Eye (tissue), 1 donor: Measurements from ENCODE around the gene GNAI2.
"Not testable (repeated sequence)": the region's sequence is repeated elsewhere in the genome, so short reads cannot be mapped to it uniquely, and the experiment has no call there.

Experiments used
- DNase-seq: peaks from one replicate; pipeline ENCODE4 v3.0.0-alpha.2; 2015

GNAI2 gene

GRCh38 chr3:50205413-50206276 lies 30.4 kb upstream of the GNAI2 start:
- DNase-seq: no peak

DNA sequence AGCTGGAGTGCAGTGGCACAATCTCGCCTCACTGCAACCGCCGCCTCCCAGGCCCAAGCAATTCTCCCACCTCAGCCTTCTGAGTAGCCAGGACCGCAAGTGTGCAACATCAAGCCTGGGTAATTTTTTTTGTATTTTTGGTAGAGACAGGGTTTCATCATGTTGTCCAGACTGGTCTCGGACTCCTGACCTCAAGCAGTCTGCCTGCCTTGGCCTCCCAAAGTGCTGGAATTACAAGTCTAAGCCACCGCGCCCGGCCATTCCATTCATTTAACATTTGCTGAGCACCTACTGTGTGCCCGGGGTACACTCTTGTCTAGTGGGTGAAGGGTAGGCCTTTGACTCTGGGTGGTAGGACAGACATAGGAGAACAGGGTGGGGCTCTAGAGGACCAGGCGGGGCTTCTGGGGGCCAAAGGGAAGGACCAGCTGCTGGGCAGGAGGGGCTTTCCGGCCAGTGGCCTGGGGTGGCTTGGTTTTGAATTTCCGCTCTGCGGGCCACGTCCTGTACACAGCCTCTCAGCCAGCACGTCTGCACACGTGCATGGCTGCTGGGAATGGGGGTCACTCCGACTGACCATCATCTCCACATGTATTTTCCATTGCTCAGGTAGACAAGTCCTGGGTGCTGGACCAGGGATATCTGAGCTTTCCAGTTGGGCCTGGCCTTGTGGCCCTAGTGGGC lies 28.5 kb upstream of the GNAI2 start:
- no peak for DNase-seq

DNA sequence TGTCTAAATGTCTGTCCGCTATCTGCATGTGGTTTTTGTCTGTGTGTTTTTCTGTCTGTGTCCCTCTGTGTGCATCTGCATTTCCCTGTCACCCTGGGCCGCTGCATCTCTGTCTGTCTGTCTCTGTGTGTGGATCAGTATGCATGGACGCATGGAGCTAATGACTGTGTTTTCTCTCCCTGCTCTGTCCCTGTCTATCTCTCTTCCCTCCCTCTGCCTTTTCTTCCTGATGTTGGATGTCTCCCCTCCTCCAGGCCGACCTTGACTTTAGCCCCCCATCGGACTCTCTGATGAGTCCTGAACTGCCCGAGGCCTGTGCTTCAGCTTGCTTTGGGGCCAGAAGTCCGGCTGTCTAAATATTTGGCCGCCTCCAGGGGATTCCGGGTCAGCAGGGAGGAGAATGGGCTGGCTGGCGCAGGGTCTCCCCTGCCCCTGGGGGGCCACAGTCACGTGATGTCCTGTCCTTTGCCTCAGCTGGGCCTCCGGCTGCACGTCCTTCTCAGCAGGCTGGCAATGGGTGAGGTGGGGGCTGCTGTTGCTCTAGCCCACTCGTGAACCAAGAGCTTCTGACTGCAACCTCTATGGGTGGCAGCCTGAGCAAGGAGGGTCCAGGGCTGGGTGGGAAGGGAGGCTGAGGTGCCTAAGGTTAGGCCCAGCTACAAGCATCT lies 27.2 kb upstream of the GNAI2 start:
- no peak for DNase-seq

DNA sequence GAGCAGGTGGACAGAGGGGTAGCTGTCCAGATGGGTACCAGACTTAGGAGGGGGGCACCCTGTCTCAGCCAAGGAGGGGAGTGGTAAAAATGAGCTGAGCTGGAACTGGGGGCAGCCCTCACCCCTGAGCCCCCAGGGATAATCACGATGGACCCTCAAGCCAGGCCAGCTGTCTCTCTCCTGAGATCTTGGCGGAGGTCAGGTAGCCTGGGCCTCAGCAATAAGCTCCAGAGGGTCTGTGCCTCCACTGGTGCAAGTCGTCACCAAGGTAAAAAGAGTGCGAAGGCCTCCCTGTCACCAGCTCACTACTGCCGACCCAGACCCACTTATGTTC lies 25.9 kb upstream of the GNAI2 start:
- no peak for DNase-seq

- DNase-seq: no peak
Observed at GRCh38 chr3:50210510-50211367, 25.3 kb upstream of the GNAI2 start.

GRCh38 chr3:50211368-50211717 lies 24.7 kb upstream of the GNAI2 start:
- not testable (repeated sequence) for DNase-seq

- no peak for DNase-seq
Observed at GRCh38 chr3:50211930-50212329, 24.1 kb upstream of the GNAI2 start.

DNA sequence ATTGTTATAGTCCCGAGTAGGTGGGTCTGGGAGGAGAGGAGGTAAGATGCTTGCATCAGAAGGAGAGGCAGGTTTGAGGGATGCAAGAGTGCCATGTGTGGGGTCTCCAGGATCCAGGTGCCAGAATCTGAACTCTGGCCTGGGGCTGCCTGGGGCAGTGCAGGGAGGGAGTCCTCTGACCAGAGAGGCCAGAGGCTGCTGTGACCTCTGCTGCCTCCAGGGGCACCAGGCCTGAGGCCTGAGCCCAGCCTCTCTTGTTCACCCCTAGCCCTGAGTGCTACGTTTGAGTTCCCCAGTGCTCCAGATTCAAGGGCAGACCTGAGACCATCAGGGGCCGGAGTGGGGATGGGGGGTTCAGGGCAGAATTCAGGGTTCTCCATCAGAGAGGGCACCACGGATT lies 23.5 kb upstream of the GNAI2 start:
- no peak for DNase-seq

GRCh38 chr3:50212971-50213370 lies 23.0 kb upstream of the GNAI2 start:
- DNase-seq: no peak

DNA sequence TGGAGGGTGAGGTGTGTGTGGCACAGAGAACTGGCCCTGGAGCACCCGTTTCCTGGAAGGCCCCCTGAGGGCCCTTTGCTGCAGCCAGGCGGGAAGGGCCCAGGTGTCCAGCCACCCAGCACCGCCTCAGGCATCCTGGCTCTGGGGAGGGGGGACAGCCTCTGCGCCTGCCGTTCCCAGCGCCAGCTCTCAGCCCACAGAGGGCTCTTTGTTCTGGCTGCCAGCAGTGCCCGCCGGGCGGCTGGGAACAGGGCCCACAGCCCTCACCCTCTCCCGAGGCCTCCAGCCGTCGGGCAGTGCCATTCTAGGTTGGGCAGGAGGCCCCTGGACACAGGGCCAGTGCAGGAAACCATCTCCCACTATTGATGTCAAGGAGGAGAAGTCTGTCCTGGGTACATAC lies 22.6 kb upstream of the GNAI2 start:
- no peak for DNase-seq

DNA sequence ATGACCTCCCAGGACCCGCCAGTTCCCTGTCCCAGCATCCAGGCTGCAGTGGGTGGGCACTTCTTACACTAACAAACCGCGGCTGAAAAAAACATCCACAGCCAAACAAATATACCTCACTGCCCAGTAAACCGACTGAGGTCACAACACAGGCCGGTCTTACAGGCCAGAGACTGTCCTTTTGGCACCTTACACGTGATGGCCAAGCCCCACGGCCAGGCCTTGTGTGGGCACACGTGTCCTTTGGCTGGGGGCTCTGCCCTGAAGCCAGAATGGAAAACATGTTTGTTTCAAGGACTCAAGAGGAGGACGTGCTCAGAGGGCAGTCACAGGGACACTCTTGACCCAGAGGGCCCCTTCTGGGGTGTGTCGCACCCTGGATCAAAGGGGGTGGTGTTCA lies 21.2 kb upstream of the GNAI2 start:
- DNase-seq: no peak

DNA sequence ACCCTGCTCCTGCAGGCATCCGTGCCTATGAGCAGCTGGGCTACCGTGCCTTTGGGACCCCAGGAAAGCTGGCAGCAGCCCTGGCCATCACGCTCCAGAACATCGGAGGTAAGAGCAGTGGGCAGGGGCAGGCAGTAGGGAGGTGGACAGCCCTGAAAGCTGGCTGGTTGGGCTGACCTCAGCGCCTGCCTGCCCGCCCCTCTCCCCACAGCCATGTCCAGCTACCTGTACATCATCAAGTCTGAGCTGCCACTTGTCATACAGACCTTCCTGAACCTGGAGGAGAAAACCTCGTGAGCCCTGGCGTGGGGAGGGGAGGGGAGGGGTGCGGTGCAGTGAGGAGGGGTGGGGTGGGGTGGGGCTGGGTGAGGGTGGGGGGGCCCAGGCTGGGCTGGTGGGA lies 20.5 kb upstream of the GNAI2 start:
- no peak for DNase-seq

- DNase-seq: no peak
Observed at GRCh38 chr3:50217681-50218080, 18.3 kb upstream of the GNAI2 start.

- no peak for DNase-seq
Observed at GRCh38 chr3:50218448-50218847, 17.6 kb upstream of the GNAI2 start.

DNA sequence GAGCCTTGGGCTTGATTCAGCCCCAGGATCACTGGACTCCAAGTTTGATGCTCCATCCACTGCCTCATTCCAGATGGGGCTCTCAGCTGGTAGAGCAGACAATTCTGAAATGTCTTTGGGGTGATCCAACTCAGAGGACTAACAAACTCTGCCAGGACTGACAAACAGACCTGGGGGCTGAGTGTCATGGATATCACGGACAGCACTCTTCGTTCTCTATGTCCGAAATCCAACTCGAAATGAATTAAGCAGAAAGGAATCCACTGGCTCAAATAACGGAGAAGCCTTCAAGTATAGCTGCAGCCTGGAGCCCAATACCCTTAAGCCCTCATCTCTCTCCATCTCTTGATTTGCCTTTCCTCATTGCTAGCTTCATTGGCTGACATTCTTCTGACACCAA lies 16.7 kb upstream of the GNAI2 start:
- no peak for DNase-seq

- no peak for DNase-seq
Observed at GRCh38 chr3:50220109-50220508, 15.9 kb upstream of the GNAI2 start.

- no peak for DNase-seq
Observed at GRCh38 chr3:50221051-50221410, 15.0 kb upstream of the GNAI2 start.

GRCh38 chr3:50221411-50222168 lies 14.4 kb upstream of the GNAI2 start:
- DNase-seq: no peak

DNA sequence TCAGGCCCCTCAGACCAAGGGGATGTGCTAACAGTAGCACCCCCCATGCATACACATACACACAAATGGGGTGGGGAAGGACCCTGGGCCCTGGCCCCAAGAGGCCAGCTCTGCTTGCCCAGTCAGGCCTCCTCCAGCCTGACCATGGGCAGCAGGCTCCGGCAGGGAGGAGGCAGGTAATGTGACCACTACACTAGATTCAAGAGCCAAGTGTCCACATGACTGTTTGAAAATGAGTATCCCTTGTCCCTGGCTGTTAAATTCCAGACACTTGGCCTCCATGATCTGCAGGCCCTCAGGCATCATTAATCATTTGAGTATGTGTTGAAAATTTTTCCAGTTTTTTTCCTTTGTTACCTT lies 13.9 kb upstream of the GNAI2 start:
- DNase-seq: no peak

DNA sequence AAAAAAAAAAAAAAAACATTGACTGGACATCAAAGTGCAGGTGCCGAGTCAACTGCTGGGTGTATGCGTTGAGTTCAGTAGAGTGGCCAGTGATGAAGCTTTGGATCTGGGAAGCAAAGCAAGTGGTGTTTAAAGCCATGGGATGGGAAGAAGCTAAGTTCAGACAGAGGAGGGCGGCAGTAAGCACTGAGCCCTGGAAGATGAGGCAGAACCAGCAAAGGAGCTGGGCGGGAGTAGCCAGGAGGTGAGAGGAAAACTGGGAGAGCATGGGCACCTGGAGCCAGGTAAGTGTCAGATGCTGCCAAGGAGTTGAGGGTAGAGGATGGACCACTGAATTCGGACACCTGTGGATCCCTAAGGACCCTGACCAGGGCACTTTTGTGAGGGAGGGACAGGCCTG lies 11.4 kb upstream of the GNAI2 start:
- no peak for DNase-seq

DNA sequence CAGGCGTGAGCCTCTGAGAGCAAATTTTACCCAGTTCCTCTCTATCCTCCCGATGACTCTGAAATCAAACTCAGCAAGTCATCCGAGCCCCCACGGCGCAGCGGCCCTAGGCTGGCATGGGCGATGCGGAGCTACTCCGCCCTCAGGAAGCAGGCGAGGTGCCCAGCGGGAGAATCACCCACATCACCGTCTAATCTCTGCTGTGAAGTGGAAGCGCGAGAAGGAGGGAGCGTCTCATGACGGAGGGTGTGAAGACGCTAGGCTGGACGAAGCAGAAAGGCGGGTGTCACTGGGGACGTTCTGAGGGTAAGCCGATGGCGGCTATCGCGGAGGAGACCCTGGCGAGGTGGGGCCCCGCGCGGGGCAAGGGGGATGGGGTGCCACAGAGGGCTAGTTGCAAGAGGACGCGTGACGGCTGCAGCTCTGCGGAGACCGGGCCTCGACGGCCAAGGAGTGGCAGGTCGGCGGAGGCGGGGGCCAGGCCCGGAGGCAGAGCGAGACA lies 9.1 kb upstream of the GNAI2 start:
- DNase-seq: peak; percentile 88
